ENCODE measurements around the gene GCNA. TPM values are rescaled to one million over a fixed set of nuclear protein-coding genes. Genes with fewer than 3 reads are reported as not detected.
"Not testable (repeated sequence)": the region's sequence is repeated elsewhere in the genome, so short reads cannot be mapped to it uniquely, and the experiment has no call there.

GCNA gene
- total and polyA plus RNA-seq, 12 donors, result 0.18 to 23.3 (median 2.2) TPM

- 82 to 94% (median 89%) methylated on average over 10 to 22 of the region's 22 CpGs for WGBS, 4 donors
- TF ChIP-seq POLR2A (IDR thresholded peaks at IDR 0.05) (no peak), CTCF (IDR thresholded peaks at IDR 0.05) (no peak)
- no peaks in the 10 kb centered on the region for H3K27me3 ChIP-seq
- no peak overlapping the region for H3K4me3 ChIP-seq
- no peak for DNase-seq
- no peaks in the 10 kb centered on the region for H3K4me1 ChIP-seq (replicated peaks in 1 of 2)
- no peak overlapping the region for H3K27ac ChIP-seq
- no peaks in the 10 kb centered on the region for H3K9me3 ChIP-seq (replicated peaks in 1 of 3)
- intact Hi-C loops (cut with DNase I), result no loop called here
- no peaks in the 10 kb centered on the region for H3K36me3 ChIP-seq (replicated peaks in 1 of 2)
Observed at GRCh38 chrX:71660562-71661416, 82.6 kb downstream of the GCNA start.

GRCh38 chrX:71661919-71662318, 83.7 kb downstream of the GCNA start:
- DNase-seq, result no peak
- Histone ChIP-seq H3K4me1 (replicated peaks in 1 of 2) (no peaks in the 10 kb centered on the region), H3K27ac (no peak overlapping the region), H3K36me3 (replicated peaks in 1 of 2) (no peaks in the 10 kb centered on the region), H3K27me3 (no peaks in the 10 kb centered on the region), H3K9me3 (replicated peaks in 1 of 3) (no peaks in the 10 kb centered on the region), H3K4me3 (no peak overlapping the region)
- intact Hi-C loops (cut with DNase I), result no loop called here
- whole genome bisulfite sequencing, 4 donors, result 75 to 86% (median 83%) methylated on average over 4 to 12 of the region's 12 CpGs
- TF ChIP-seq POLR2A (IDR thresholded peaks at IDR 0.05), result no peak
- TF ChIP-seq CTCF (IDR thresholded peaks at IDR 0.05), result no peak

- DNase-seq; intact Hi-C loops (cut with DNase I): not testable (repeated sequence)
- WGBS, 4 donors, result 58 to 70% (median 69%) methylated on average over 5 to 11 of the region's 11 CpGs
Observed at GRCh38 chrX:71662654-71663053, 84.4 kb downstream of the GCNA start.

More at GRCh38 chrX:71662654-71663053, 84.4 kb downstream of the GCNA start:
- H3K4me3 ChIP-seq; H3K4me1 ChIP-seq (replicated peaks in 1 of 2); H3K9me3 ChIP-seq (replicated peaks in 1 of 3); H3K27me3 ChIP-seq; H3K36me3 ChIP-seq (replicated peaks in 1 of 2); H3K27ac ChIP-seq: not testable (repeated sequence)

Other genes starting within 250 kb of the GCNA start
- gene TAF1, start 212.1 kb upstream of the GCNA start, total RNA-seq, result 10 to 100 TPM; 20.9 to 48.9 (median 29.6) TPM
- 10 to 100 TPM in 2 of 3 donors, 1 to 10 TPM in 1; 7.5 to 27.8 (median 18.6) TPM for gene TAF1, start 212.1 kb upstream of the GCNA start, polyA plus RNA-seq
- 100 to 1,000 TPM in 6 of 9 donors, 10 to 100 TPM in 3; 38.0 to 164 (median 104) TPM for gene OGT, start 45.3 kb upstream of the GCNA start, total RNA-seq
- 100 to 1,000 TPM in 1 of 3 donors, 10 to 100 TPM in 2; 38.6 to 127 (median 77.0) TPM for gene OGT, start 45.3 kb upstream of the GCNA start, polyA plus RNA-seq
- under 1 TPM in 5 of 9 donors, not detected in 4; 0.27 to 0.79 (median 0.39) TPM for gene CXCR3, start 40.1 kb downstream of the GCNA start, total RNA-seq
- 1 to 10 TPM in 2 of 3 donors, under 1 TPM in 1; 0.20 to 1.6 (median 1.1) TPM for gene CXCR3, start 40.1 kb downstream of the GCNA start, polyA plus RNA-seq
- not detected for gene CXorf49, start 139.8 kb downstream of the GCNA start, total RNA-seq
- gene CXorf49, start 139.8 kb downstream of the GCNA start, polyA plus RNA-seq, result not detected
- gene CXorf49B, start 184.9 kb downstream of the GCNA start, total RNA-seq, result not detected
- gene CXorf49B, start 184.9 kb downstream of the GCNA start, polyA plus RNA-seq, result not detected

Data from adrenal gland (tissue), 12 donors.